ENCODE measurements around the gene RET.

RET gene

GRCh38 chr10:43113201-43114087 is 36.6 kb downstream of the RET start:
- no peak for DNase-seq (ENCODE audit: low read depth)
- TF ChIP-seq CTCF (IDR thresholded peaks at IDR 0.05; ENCODE audit: control insufficient read depth, insufficient read depth, low read depth, low read length, missing control alignments): no peak
- H3K4me3 ChIP-seq (ENCODE audit: control insufficient read depth, low read depth, low read length): no peak overlapping the region

- H3K4me3 ChIP-seq (ENCODE audit: control insufficient read depth, low read depth, low read length): no peak overlapping the region
- DNase-seq (ENCODE audit: low read depth): no peak
- TF ChIP-seq CTCF (IDR thresholded peaks at IDR 0.05; ENCODE audit: control insufficient read depth, insufficient read depth, low read depth, low read length, missing control alignments): no peak
Measured at GRCh38 chr10:43114088-43114742, 37.3 kb downstream of the RET start.

- H3K4me3 ChIP-seq (ENCODE audit: control insufficient read depth, low read depth, low read length): no peak overlapping the region
- no peak for DNase-seq (ENCODE audit: low read depth)
- peak; percentile 16 for TF ChIP-seq CTCF (IDR thresholded peaks at IDR 0.05; ENCODE audit: control insufficient read depth, insufficient read depth, low read depth, low read length, missing control alignments)
Measured at GRCh38 chr10:43114743-43115611, 38.1 kb downstream of the RET start.

- DNase-seq (ENCODE audit: low read depth): no peak
- TF ChIP-seq CTCF (IDR thresholded peaks at IDR 0.05; ENCODE audit: control insufficient read depth, insufficient read depth, low read depth, low read length, missing control alignments): no peak
- no peak overlapping the region for H3K4me3 ChIP-seq (ENCODE audit: control insufficient read depth, low read depth, low read length)
Measured at GRCh38 chr10:43115881-43116595, 39.2 kb downstream of the RET start.

GRCh38 chr10:43116596-43116995 is 39.7 kb downstream of the RET start:
- H3K4me3 ChIP-seq (ENCODE audit: control insufficient read depth, low read depth, low read length): no peak overlapping the region
- DNase-seq (ENCODE audit: low read depth): no peak
- no peak for TF ChIP-seq CTCF (IDR thresholded peaks at IDR 0.05; ENCODE audit: control insufficient read depth, insufficient read depth, low read depth, low read length, missing control alignments)

Measured in AG09309 (cell line).